Measurements from ENCODE around the gene ALG14. TPM values are rescaled to one million over a fixed set of nuclear protein-coding genes. Genes with fewer than 3 reads are reported as not detected.

ALG14 gene
- total and polyA plus RNA-seq, 2 donors from 2014 or later = 8.6 to 11.3 TPM

GRCh38 chr1:94953746-94954145, 119.0 kb downstream of the ALG14 start:
- H3K27ac ChIP-seq (ENCODE audit: low read depth in 2 of 2, low read length in 2 of 2) = peak overlapping the region in 1 of 2 donors; percentile 2
- FAIRE-seq (no peak), DNase-seq (no peak)
- no peaks in the 10 kb centered on the region for H3K27me3 ChIP-seq (ENCODE audit: control insufficient read depth, insufficient read depth, low read length)
- H3K4me1 ChIP-seq (ENCODE audit: control insufficient read depth in 2 of 3, insufficient read depth in 2 of 3, low read depth in 1 of 3, low read length in 3 of 3) = peaks cover 0 to 18% (median 17%) of the 10 kb centered on the region in 3 donors
- H3K36me3 ChIP-seq (ENCODE audit: control insufficient read depth in 2 of 3, insufficient read depth in 3 of 3, low read length in 3 of 3) = no peaks in the 10 kb centered on the region
- intact Hi-C loops (cut with DNase I) = no loop called here
- H3K4me3 ChIP-seq (ENCODE audit: low read length in 3 of 3) = no peak overlapping the region
- TF ChIP-seq, protein P1, sequence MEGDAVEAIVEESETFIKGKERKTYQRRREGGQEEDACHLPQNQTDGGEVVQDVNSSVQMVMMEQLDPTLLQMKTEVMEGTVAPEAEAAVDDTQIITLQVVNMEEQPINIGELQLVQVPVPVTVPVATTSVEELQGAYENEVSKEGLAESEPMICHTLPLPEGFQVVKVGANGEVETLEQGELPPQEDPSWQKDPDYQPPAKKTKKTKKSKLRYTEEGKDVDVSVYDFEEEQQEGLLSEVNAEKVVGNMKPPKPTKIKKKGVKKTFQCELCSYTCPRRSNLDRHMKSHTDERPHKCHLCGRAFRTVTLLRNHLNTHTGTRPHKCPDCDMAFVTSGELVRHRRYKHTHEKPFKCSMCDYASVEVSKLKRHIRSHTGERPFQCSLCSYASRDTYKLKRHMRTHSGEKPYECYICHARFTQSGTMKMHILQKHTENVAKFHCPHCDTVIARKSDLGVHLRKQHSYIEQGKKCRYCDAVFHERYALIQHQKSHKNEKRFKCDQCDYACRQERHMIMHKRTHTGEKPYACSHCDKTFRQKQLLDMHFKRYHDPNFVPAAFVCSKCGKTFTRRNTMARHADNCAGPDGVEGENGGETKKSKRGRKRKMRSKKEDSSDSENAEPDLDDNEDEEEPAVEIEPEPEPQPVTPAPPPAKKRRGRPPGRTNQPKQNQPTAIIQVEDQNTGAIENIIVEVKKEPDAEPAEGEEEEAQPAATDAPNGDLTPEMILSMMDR (IDR thresholded peaks at IDR 0.05; ENCODE audit: borderline replicate concordance, extremely low read depth, insufficient read depth) = no peak
- H3K9me3 ChIP-seq (ENCODE audit: control insufficient read depth in 2 of 3, insufficient read depth in 1 of 3, low read length in 3 of 3) = no peaks in the 10 kb centered on the region
- H3K9ac ChIP-seq (ENCODE audit: low read length in 3 of 3) = no peak overlapping the region

- intact Hi-C loops (cut with DNase I) = no loop called here
These were observed 119.6 kb downstream of the ALG14 start for GRCh38 chr1:94953107-94953506.

DNA sequence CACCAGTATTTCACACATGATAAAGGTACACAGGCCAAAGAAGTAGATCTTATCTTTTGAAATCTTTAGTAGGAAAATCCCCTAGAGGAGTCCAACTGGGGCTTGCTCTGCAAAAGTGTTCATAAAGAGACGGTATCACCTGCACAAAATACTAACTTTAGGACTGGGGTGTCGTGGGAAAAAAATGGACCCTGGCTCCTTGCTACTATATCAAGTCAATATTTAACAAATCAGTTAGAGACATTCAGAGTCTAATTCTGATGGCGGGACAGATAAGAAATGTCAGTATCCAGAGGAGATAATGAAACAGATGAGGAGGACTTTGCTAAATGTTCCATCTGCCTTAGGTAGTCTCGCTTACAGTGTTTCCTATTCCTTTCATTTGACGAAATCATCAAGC, 120.2 kb downstream of the ALG14 start:
- FAIRE-seq (no peak), DNase-seq (no peak)
- H3K27me3 ChIP-seq (ENCODE audit: control insufficient read depth, insufficient read depth, low read length) = no peaks in the 10 kb centered on the region
- intact Hi-C loops (cut with DNase I) = no loop called here
- no peak overlapping the region for H3K27ac ChIP-seq (ENCODE audit: low read depth in 2 of 2, low read length in 2 of 2)
- no peaks in the 10 kb centered on the region for H3K9me3 ChIP-seq (ENCODE audit: control insufficient read depth in 2 of 3, insufficient read depth in 1 of 3, low read length in 3 of 3)
- no peaks in the 10 kb centered on the region for H3K36me3 ChIP-seq (ENCODE audit: control insufficient read depth in 2 of 3, insufficient read depth in 3 of 3, low read length in 3 of 3)
- H3K4me3 ChIP-seq (ENCODE audit: low read length in 3 of 3) = no peak overlapping the region
- TF ChIP-seq, protein P1 (IDR thresholded peaks at IDR 0.05; ENCODE audit: borderline replicate concordance, extremely low read depth, insufficient read depth) = no peak
- H3K4me1 ChIP-seq (ENCODE audit: control insufficient read depth in 2 of 3, insufficient read depth in 2 of 3, low read depth in 1 of 3, low read length in 3 of 3) = peaks cover 0 to 18% (median 17%) of the 10 kb centered on the region in 3 donors
- no peak overlapping the region for H3K9ac ChIP-seq (ENCODE audit: low read length in 3 of 3)

More at GRCh38 chr1:94953107-94953506, 119.6 kb downstream of the ALG14 start:
- H3K4me1 ChIP-seq (ENCODE audit: control insufficient read depth in 2 of 3, insufficient read depth in 2 of 3, low read depth in 1 of 3, low read length in 3 of 3) = peaks cover 0 to 18% (median 17%) of the 10 kb centered on the region in 3 donors
- H3K9ac ChIP-seq (ENCODE audit: low read length in 3 of 3) = no peak overlapping the region
- no peak for FAIRE-seq
- TF ChIP-seq, protein P1 (IDR thresholded peaks at IDR 0.05; ENCODE audit: borderline replicate concordance, extremely low read depth, insufficient read depth) = no peak
- H3K27ac ChIP-seq (ENCODE audit: low read depth in 2 of 2, low read length in 2 of 2) = no peak overlapping the region
- H3K4me3 ChIP-seq (ENCODE audit: low read length in 3 of 3) = no peak overlapping the region
- no peaks in the 10 kb centered on the region for H3K27me3 ChIP-seq (ENCODE audit: control insufficient read depth, insufficient read depth, low read length)
- H3K9me3 ChIP-seq (ENCODE audit: control insufficient read depth in 2 of 3, insufficient read depth in 1 of 3, low read length in 3 of 3) = no peaks in the 10 kb centered on the region
- H3K36me3 ChIP-seq (ENCODE audit: control insufficient read depth in 2 of 3, insufficient read depth in 3 of 3, low read length in 3 of 3) = no peaks in the 10 kb centered on the region
- DNase-seq = no peak

All from kidney (tissue), 14 donors.